ENCODE results near the gene IGDCC3. TPM values are rescaled to one million over a fixed set of nuclear protein-coding genes. Genes with fewer than 3 reads are reported as not detected.

IGDCC3 gene
- polyA plus RNA-seq, 2 of the 4 experiments (the other 2 are of a cell fraction): 0.04 to 0.12 TPM

GRCh38 chr15:65414841-65415621 lies 37.2 kb upstream of the IGDCC3 start:
- Histone ChIP-seq H3K4me3 (no peak overlapping the region), H3K4me1 (peaks cover 70% of the 10 kb centered on the region), H3K4me2 (peak overlapping the region; percentile 67), H3K9me3 (no peaks in the 10 kb centered on the region), H3K27ac (peak overlapping the region; percentile 47 to 78)
- POLR2A ChIA-PET: interaction anchor here (1.5 kb wide), 1 partner anchor 110 kb away, joined by 4 read pairs; the partner anchor contains the start of gene RNU5B-1
- WGBS (ENCODE audit: missing lambda C conversion rate): 31% methylated on average over 14 of the region's 14 CpGs
- DNase-seq (ENCODE audit: low read depth in 1 of 2, low spot score in 1 of 2) (peak; percentile 68 to 71), FAIRE-seq (no peak), ATAC-seq (peak; percentile 45 to 85)
- TF ChIP-seq MAX (IDR thresholded peaks at IDR 0.05) (peak; percentile 50; the same call in 1 of the 2 replicates), MAFK (IDR thresholded peaks at IDR 0.05; ENCODE audit: partially characterized antibody) (peak; percentile 22), ATOH8 (CRISPR knock-in tag; IDR thresholded peaks at IDR 0.05; ENCODE audit: low read depth) (peak; percentile 58; the same call in 1 of the 2 replicates), RAD21 (conservative IDR thresholded peaks at IDR 0.05 in 1 of 2, IDR thresholded peaks at IDR 0.05 in 1 of 2) (0 out of 5 replicates have a peak, but pooled peaks of 1 of the 2 experiments have one; percentile 4), CHD4 (IDR thresholded peaks at IDR 0.05; ENCODE audit: borderline replicate concordance) (no peak), FOSB (CRISPR knock-in tag; IDR thresholded peaks at IDR 0.05) (no peak)
- CTCF ChIA-PET: interaction anchor here (1.0 to 11.6 kb wide), 7 partner anchors 7 to 102 kb away, joined by 3 to 256 read pairs (median 9); partner anchors contain the start of gene IGDCC4

GRCh38 chr15:65413760-65414144 lies 36.0 kb upstream of the IGDCC3 start:
- WGBS (ENCODE audit: missing lambda C conversion rate): 51% methylated on average over 6 of the region's 6 CpGs
- CTCF ChIA-PET: interaction anchor here (0.6 to 11.6 kb wide), 9 partner anchors 8 to 142 kb away, joined by 3 to 256 read pairs (median 4); partner anchors contain the start of gene IGDCC4
- ATAC-seq: peak in 1 of 2 experiments; percentile 14; a peak in 1 of 6 replicates
- TF ChIP-seq HES2 (IDR thresholded peaks at IDR 0.05): no peak
- TF ChIP-seq KDM5A (IDR thresholded peaks at IDR 0.05): no peak
- TF ChIP-seq PBX3 (IDR thresholded peaks at IDR 0.05): no peak
- no peak for TF ChIP-seq RARB (CRISPR knock-in tag; IDR thresholded peaks at IDR 0.05)
- no peak for TF ChIP-seq RCOR1 (IDR thresholded peaks at IDR 0.05; ENCODE audit: low read depth, low read length)
- no peak for TF ChIP-seq HMGXB4 (CRISPR knock-in tag; IDR thresholded peaks at IDR 0.05; ENCODE audit: borderline replicate concordance)
- TF ChIP-seq FOSL2 (IDR thresholded peaks at IDR 0.05): no peak
- TF ChIP-seq FOSL2 (CRISPR knock-in tag; IDR thresholded peaks at IDR 0.05): 0 out of 2 replicates have a peak, but pooled peaks have one; percentile 54
- TF ChIP-seq RFX5 (IDR thresholded peaks at IDR 0.05): no peak
- no peak for TF ChIP-seq ZC3H11A (IDR thresholded peaks at IDR 0.05)
- no peak for TF ChIP-seq MAFK (IDR thresholded peaks at IDR 0.05; ENCODE audit: partially characterized antibody)
- no peak for TF ChIP-seq KDM1A (IDR thresholded peaks at IDR 0.05; ENCODE audit: low read depth)
- TF ChIP-seq MAX (IDR thresholded peaks at IDR 0.05): peak; percentile 68
- TF ChIP-seq ZSCAN20 (CRISPR knock-in tag; IDR thresholded peaks at IDR 0.05): no peak
- no peak for TF ChIP-seq CHD4 (IDR thresholded peaks at IDR 0.05; ENCODE audit: borderline replicate concordance)
- no peak for TF ChIP-seq FOXS1 (CRISPR knock-in tag; IDR thresholded peaks at IDR 0.05)
- DNase-seq (ENCODE audit: low read depth in 1 of 2, low spot score in 1 of 2): peak in 1 of 2 experiments; percentile 71
- no peak overlapping the region for H3K4me3 ChIP-seq
- H3K4me2 ChIP-seq: peak overlapping the region; percentile 67
- H3K4me1 ChIP-seq: peaks cover 68% of the 10 kb centered on the region
- POLR2A ChIA-PET: interaction anchor here (0.9 to 1.5 kb wide), 2 partner anchors 8 to 109 kb away, joined by 3 to 4 read pairs; partner anchors contain the start of gene RNU5B-1
- peak overlapping the region; percentile 63 to 78 for H3K27ac ChIP-seq
- FAIRE-seq: no peak
- no peaks in the 10 kb centered on the region for H3K9me3 ChIP-seq

Data from A549 (cell line).